Measurements from ENCODE around the gene YIF1A. TPM values are rescaled to one million over a fixed set of nuclear protein-coding genes. Genes with fewer than 3 reads are reported as not detected.

YIF1A gene
- total RNA-seq, 1 donor from 2014 or later = 115 TPM

GRCh38 chr11:66281001-66281400, 7.9 kb downstream of the YIF1A start:
- H3K27ac Mint-ChIP-seq (ENCODE audit: unreplicated experiment) = peak overlapping the region; percentile 76
- H3K27me3 Mint-ChIP-seq (ENCODE audit: unreplicated experiment) = peaks cover 19% of the 10 kb centered on the region
- peaks cover 8% of the 10 kb centered on the region for H3K9me3 Mint-ChIP-seq (ENCODE audit: unreplicated experiment)
- TF ChIP-seq, protein P1, sequence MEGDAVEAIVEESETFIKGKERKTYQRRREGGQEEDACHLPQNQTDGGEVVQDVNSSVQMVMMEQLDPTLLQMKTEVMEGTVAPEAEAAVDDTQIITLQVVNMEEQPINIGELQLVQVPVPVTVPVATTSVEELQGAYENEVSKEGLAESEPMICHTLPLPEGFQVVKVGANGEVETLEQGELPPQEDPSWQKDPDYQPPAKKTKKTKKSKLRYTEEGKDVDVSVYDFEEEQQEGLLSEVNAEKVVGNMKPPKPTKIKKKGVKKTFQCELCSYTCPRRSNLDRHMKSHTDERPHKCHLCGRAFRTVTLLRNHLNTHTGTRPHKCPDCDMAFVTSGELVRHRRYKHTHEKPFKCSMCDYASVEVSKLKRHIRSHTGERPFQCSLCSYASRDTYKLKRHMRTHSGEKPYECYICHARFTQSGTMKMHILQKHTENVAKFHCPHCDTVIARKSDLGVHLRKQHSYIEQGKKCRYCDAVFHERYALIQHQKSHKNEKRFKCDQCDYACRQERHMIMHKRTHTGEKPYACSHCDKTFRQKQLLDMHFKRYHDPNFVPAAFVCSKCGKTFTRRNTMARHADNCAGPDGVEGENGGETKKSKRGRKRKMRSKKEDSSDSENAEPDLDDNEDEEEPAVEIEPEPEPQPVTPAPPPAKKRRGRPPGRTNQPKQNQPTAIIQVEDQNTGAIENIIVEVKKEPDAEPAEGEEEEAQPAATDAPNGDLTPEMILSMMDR (IDR thresholded peaks at IDR 0.05; ENCODE audit: partially characterized antibody, unreplicated experiment) = no peak
- no peaks in the 10 kb centered on the region for H3K36me3 Mint-ChIP-seq (ENCODE audit: unreplicated experiment)
- DNase-seq = no peak
- peak overlapping the region; percentile 67 for H3K4me3 Mint-ChIP-seq (ENCODE audit: unreplicated experiment)
- H3K4me1 Mint-ChIP-seq (ENCODE audit: low read depth, unreplicated experiment) = peaks cover 27% of the 10 kb centered on the region

DNA sequence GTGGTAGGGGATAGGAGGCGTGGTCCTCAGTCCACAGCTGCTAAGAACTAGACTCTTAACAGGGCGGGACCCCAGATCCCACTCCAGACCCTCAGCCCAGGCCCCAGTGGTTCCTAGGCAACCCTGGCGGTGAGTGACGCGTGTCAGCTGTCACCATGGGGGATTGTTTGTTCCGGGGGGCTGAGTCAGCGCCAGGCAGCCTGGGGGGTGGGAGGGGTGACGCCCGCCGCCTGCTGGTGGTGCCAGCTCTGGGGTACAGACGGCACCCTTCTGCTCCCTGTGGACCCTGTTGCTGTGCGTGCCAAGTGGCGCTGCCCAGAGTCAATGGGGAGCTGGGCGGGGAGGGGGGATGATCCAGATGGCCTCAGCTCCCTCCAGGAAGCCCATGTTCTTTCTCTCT, 8.5 kb downstream of the YIF1A start:
- H3K27me3 Mint-ChIP-seq (ENCODE audit: unreplicated experiment) = peaks cover 15% of the 10 kb centered on the region
- peak overlapping the region; percentile 89 for H3K4me3 Mint-ChIP-seq (ENCODE audit: unreplicated experiment)
- no peak for DNase-seq
- peak overlapping the region; percentile 82 for H3K27ac Mint-ChIP-seq (ENCODE audit: unreplicated experiment)
- TF ChIP-seq, protein P1 (IDR thresholded peaks at IDR 0.05; ENCODE audit: partially characterized antibody, unreplicated experiment) = no peak
- H3K36me3 Mint-ChIP-seq (ENCODE audit: unreplicated experiment) = no peaks in the 10 kb centered on the region
- peaks cover 24% of the 10 kb centered on the region for H3K4me1 Mint-ChIP-seq (ENCODE audit: low read depth, unreplicated experiment)
- H3K9me3 Mint-ChIP-seq (ENCODE audit: unreplicated experiment) = peaks cover 8% of the 10 kb centered on the region

DNA sequence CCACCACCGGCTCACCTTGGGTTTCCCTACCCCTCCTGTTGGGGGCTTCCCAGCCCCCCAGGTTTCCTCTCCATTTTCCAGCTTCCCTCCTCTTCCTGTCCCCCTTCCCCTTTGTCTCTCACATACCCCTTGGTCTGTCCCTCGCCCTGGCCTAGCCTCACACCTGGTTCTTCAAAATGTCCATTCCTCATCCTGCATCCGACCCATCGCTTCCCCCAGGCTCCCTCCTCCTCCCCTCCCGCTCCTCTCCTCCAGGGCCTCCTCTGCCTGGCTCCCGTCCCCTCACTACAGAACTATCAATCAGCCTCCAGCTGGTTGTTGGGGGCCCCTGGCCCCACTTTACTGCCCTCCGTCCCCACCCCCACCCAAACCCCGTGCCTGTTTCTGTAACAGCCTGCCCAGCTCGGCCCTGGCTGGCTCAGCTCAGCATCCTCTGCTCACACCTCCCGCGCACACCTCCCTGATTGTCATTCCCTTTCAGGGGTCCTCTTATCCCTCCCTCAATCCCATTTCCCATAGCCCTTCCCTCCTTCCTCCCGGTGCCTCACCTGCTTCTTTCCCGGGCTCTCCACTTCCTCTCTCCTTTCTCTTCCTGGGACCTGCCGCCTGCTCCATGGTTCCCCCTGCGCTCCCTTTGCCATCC, 9.7 kb downstream of the YIF1A start:
- TF ChIP-seq, protein P1 (IDR thresholded peaks at IDR 0.05; ENCODE audit: partially characterized antibody, unreplicated experiment) = no peak
- H3K27ac Mint-ChIP-seq (ENCODE audit: unreplicated experiment) = peak overlapping the region; percentile 82
- peak overlapping the region; percentile 89 for H3K4me3 Mint-ChIP-seq (ENCODE audit: unreplicated experiment)
- H3K27me3 Mint-ChIP-seq (ENCODE audit: unreplicated experiment) = peaks cover 15% of the 10 kb centered on the region
- DNase-seq = no peak
- peaks cover 8% of the 10 kb centered on the region for H3K9me3 Mint-ChIP-seq (ENCODE audit: unreplicated experiment)
- H3K36me3 Mint-ChIP-seq (ENCODE audit: unreplicated experiment) = no peaks in the 10 kb centered on the region
- H3K4me1 Mint-ChIP-seq (ENCODE audit: low read depth, unreplicated experiment) = peaks cover 23% of the 10 kb centered on the region

DNA sequence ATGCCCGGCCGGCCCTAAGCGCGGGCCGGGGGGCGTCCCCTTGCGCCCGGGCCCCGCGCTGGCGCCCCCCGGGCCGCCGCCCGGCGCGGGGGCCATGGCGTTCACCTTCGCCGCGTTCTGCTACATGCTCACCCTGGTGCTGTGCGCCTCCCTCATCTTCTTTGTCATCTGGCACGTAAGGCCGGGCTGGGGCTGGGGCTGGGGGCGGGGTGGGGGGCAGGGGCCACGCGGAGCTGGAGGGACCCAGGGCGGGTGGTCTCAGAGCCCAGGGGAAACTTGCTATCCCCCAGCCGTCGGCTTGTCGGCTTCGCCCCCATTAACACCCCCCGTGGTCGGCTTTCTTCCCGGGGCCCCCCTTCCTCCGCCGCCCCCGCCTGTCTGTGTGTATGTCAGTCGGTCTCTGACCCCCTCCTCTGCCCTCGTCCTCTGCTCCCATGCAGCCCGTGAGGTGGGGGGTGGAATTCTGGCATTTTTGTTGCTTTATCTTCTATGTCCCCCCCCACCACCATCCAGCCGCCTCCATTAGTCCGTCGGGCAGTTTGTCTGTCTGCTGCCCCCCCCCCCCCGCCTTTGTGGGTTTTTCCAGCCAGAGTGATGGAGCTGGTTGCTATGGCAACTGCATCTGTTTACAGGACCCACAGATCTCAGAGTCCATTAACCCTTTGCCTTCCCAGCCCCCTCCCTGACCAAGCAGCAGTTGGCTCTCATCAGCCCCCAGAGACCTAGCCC, 10.4 kb downstream of the YIF1A start:
- Mint-ChIP-seq H3K36me3 (ENCODE audit: unreplicated experiment) (peaks cover 1% of the 10 kb centered on the region), H3K27ac (ENCODE audit: unreplicated experiment) (peak overlapping the region; percentile 82), H3K4me1 (ENCODE audit: low read depth, unreplicated experiment) (peaks cover 23% of the 10 kb centered on the region), H3K4me3 (ENCODE audit: unreplicated experiment) (peak overlapping the region; percentile 89), H3K27me3 (ENCODE audit: unreplicated experiment) (peaks cover 17% of the 10 kb centered on the region), H3K9me3 (ENCODE audit: unreplicated experiment) (peaks cover 8% of the 10 kb centered on the region)
- TF ChIP-seq, protein P1 (IDR thresholded peaks at IDR 0.05; ENCODE audit: partially characterized antibody, unreplicated experiment) = no peak
- no peak for DNase-seq

Data from glutamatergic neuron (in vitro differentiated cells).